HG03442 (cell line): ENCODE measurements around the gene SPDYE2B.
"Not testable (repeated sequence)": the region's sequence is repeated elsewhere in the genome, so short reads cannot be mapped to it uniquely, and the experiment has no call there.

Experiments
- ATAC-seq: cut with Tn5 transposase; IDR thresholded peaks from one replicate; pipeline ENCODE4 v1.9.1; 2021; ENCODE audit warnings: mild to moderate bottlenecking, moderate library complexity; ENCODE audit not compliant: unreplicated experiment

SPDYE2B gene

GRCh38 chr7:102649924-102650323, at the start of gene SPDYE2B:
TSS of gene SPDYE2B (plus strand) at chr7:102650319. CDS start at chr7:102652349, 2,030 bp downstream.
- not testable (repeated sequence) for ATAC-seq

GRCh38 chr7:102602317-102602716, 47.8 kb upstream of the SPDYE2B start:
- ATAC-seq = not testable (repeated sequence)

- ATAC-seq = not testable (repeated sequence)
Measured at GRCh38 chr7:102604431-102605145, 45.5 kb upstream of the SPDYE2B start.

GRCh38 chr7:102606848-102607247, 43.3 kb upstream of the SPDYE2B start:
- not testable (repeated sequence) for ATAC-seq

- ATAC-seq = not testable (repeated sequence)
Measured at GRCh38 chr7:102609734-102610133, 40.4 kb upstream of the SPDYE2B start.

- ATAC-seq = not testable (repeated sequence)
Measured at GRCh38 chr7:102610441-102610840, 39.7 kb upstream of the SPDYE2B start.

GRCh38 chr7:102611013-102611674, 39.0 kb upstream of the SPDYE2B start:
- ATAC-seq = peak; percentile 35

GRCh38 chr7:102611675-102612325, 38.3 kb upstream of the SPDYE2B start:
- not testable (repeated sequence) for ATAC-seq

GRCh38 chr7:102613575-102614345, 36.4 kb upstream of the SPDYE2B start:
- peak; percentile 68 for ATAC-seq

- ATAC-seq = peak; percentile 21
Measured at GRCh38 chr7:102614346-102614697, 35.8 kb upstream of the SPDYE2B start.

- not testable (repeated sequence) for ATAC-seq
Measured at GRCh38 chr7:102614873-102615272, 35.2 kb upstream of the SPDYE2B start.

GRCh38 chr7:102615930-102616329, 34.2 kb upstream of the SPDYE2B start:
- not testable (repeated sequence) for ATAC-seq

- peak; percentile 59 for ATAC-seq
Measured at GRCh38 chr7:102616507-102617125, 33.5 kb upstream of the SPDYE2B start, which contains the start of gene RASA4. TSS of gene RASA4 (minus strand) at chr7:102616756. CDS start at chr7:102616689, 67 bp downstream.

GRCh38 chr7:102618122-102618521, 32.0 kb upstream of the SPDYE2B start:
- ATAC-seq = not testable (repeated sequence)

GRCh38 chr7:102627271-102627904, 22.7 kb upstream of the SPDYE2B start:
- ATAC-seq = not testable (repeated sequence)

GRCh38 chr7:102630622-102631021, 19.5 kb upstream of the SPDYE2B start:
- not testable (repeated sequence) for ATAC-seq

GRCh38 chr7:102634299-102634698, 15.8 kb upstream of the SPDYE2B start:
- not testable (repeated sequence) for ATAC-seq

- ATAC-seq = not testable (repeated sequence)
Measured at GRCh38 chr7:102635354-102635753, 14.8 kb upstream of the SPDYE2B start.

GRCh38 chr7:102636956-102637355, 13.2 kb upstream of the SPDYE2B start:
- ATAC-seq = not testable (repeated sequence)

- ATAC-seq = not testable (repeated sequence)
Measured at GRCh38 chr7:102638848-102639247, 11.3 kb upstream of the SPDYE2B start.
